ENCODE data around the gene SIRT2. TPM values are rescaled to one million over a fixed set of nuclear protein-coding genes. Genes with fewer than 3 reads are reported as not detected.
A peak's percentile ranks its signal among the peaks of the same experiment; 100 is the strongest.

The SIRT2 gene
- total RNA-seq, 1 experiment from 2014 or later: 51.7 TPM

- Mint-ChIP-seq H3K4me1 (ENCODE audit: low read depth, unreplicated experiment) (peaks cover 19% of the 10 kb centered on the region), H3K27ac (ENCODE audit: unreplicated experiment) (peak overlapping the region; percentile 43), H3K4me3 (ENCODE audit: low read depth, unreplicated experiment) (no peak overlapping the region), H3K36me3 (ENCODE audit: insufficient read depth, unreplicated experiment) (peaks cover 63% of the 10 kb centered on the region), H3K9me3 (ENCODE audit: low read depth, unreplicated experiment) (peaks cover 2% of the 10 kb centered on the region), H3K27me3 (ENCODE audit: unreplicated experiment) (no peaks in the 10 kb centered on the region)
- TF ChIP-seq CTCF (IDR thresholded peaks at IDR 0.05; ENCODE audit: unreplicated experiment): no peak
- DNase-seq: no peak
- intact Hi-C loops (cut with micrococcal nuclease; ENCODE audit: unreplicated experiment): loop anchor here (5.0 to 10.0 kb wide), 3 partner anchors 209 to 531 kb away; partner anchors contain the start of gene FAM98C
- BruUV-seq (replicated peaks): no TSS peak
- CTCF ChIA-PET: interaction anchor here (0.6 to 1.1 kb wide), 5 partner anchors 19 to 535 kb away, joined by 3 to 4 read pairs (median 3); no protein-coding TSS in a partner anchor
These were observed 34.1 kb upstream of the SIRT2 start for GRCh38 chr19:38933544-38933943.

- peaks cover 23% of the 10 kb centered on the region for H3K4me1 Mint-ChIP-seq (ENCODE audit: low read depth, unreplicated experiment)
- peak overlapping the region; percentile 98 for H3K4me3 Mint-ChIP-seq (ENCODE audit: low read depth, unreplicated experiment)
- peak overlapping the region; percentile 43 for H3K27ac Mint-ChIP-seq (ENCODE audit: unreplicated experiment)
- H3K9me3 Mint-ChIP-seq (ENCODE audit: low read depth, unreplicated experiment): peaks cover 2% of the 10 kb centered on the region
- intact Hi-C loops (cut with micrococcal nuclease; ENCODE audit: unreplicated experiment): loop anchor here (5.0 to 10.0 kb wide), 3 partner anchors 208 to 530 kb away; partner anchors contain the start of gene FAM98C
- CTCF ChIA-PET: interaction anchor here (0.6 to 1.1 kb wide), 3 partner anchors 20 to 534 kb away, joined by 3 to 4 read pairs (median 3); no protein-coding TSS in a partner anchor
- peak; percentile 46 for DNase-seq
- no TSS peak for BruUV-seq (replicated peaks)
- H3K36me3 Mint-ChIP-seq (ENCODE audit: insufficient read depth, unreplicated experiment): peaks cover 72% of the 10 kb centered on the region
- H3K27me3 Mint-ChIP-seq (ENCODE audit: unreplicated experiment): no peaks in the 10 kb centered on the region
- TF ChIP-seq CTCF (IDR thresholded peaks at IDR 0.05; ENCODE audit: unreplicated experiment): no peak
These were observed 33.2 kb upstream of the SIRT2 start for GRCh38 chr19:38932425-38933179.

GRCh38 chr19:38931521-38931793 lies 32.0 kb upstream of the SIRT2 start:
- no peak for DNase-seq
- CTCF ChIA-PET: interaction anchor here (0.6 to 1.9 kb wide), 3 partner anchors 53 to 295 kb away, joined by 3 to 5 read pairs (median 5); partner anchors contain the start of gene RINL
- Mint-ChIP-seq H3K27ac (ENCODE audit: unreplicated experiment) (peak overlapping the region; percentile 93), H3K4me3 (ENCODE audit: low read depth, unreplicated experiment) (peak overlapping the region; percentile 98), H3K27me3 (ENCODE audit: unreplicated experiment) (no peaks in the 10 kb centered on the region), H3K9me3 (ENCODE audit: low read depth, unreplicated experiment) (peaks cover 2% of the 10 kb centered on the region), H3K4me1 (ENCODE audit: low read depth, unreplicated experiment) (peaks cover 23% of the 10 kb centered on the region), H3K36me3 (ENCODE audit: insufficient read depth, unreplicated experiment) (peaks cover 72% of the 10 kb centered on the region)
- TF ChIP-seq CTCF (IDR thresholded peaks at IDR 0.05; ENCODE audit: unreplicated experiment): no peak
- intact Hi-C loops (cut with micrococcal nuclease; ENCODE audit: unreplicated experiment): loop anchor here (5.0 to 10.0 kb wide), 3 partner anchors 207 to 529 kb away; partner anchors contain the start of gene FAM98C
- BruUV-seq (replicated peaks): no TSS peak

GRCh38 chr19:38930776-38931520 lies 31.5 kb upstream of the SIRT2 start, which contains the start of gene MRPS12:
Gene MRPS12, plus strand, starts transcription at chr19:38930944. Its CDS starts 351 bp downstream, at chr19:38931295.
- DNase-seq: peak; percentile 98
- peaks cover 77% of the 10 kb centered on the region for H3K36me3 Mint-ChIP-seq (ENCODE audit: insufficient read depth, unreplicated experiment)
- H3K4me3 Mint-ChIP-seq (ENCODE audit: low read depth, unreplicated experiment): peak within 1 kb of the TSS; percentile 98
- intact Hi-C loops (cut with micrococcal nuclease; ENCODE audit: unreplicated experiment): loop anchor here (1.0 to 10.0 kb wide), 4 partner anchors 81 to 529 kb away; partner anchors contain the start of gene FAM98C
- H3K9me3 Mint-ChIP-seq (ENCODE audit: low read depth, unreplicated experiment): peaks cover 2% of the 10 kb centered on the region
- TSS peak; percentile 84 for BruUV-seq (replicated peaks)
- peaks cover 23% of the 10 kb centered on the region for H3K4me1 Mint-ChIP-seq (ENCODE audit: low read depth, unreplicated experiment)
- no peak for TF ChIP-seq CTCF (IDR thresholded peaks at IDR 0.05; ENCODE audit: unreplicated experiment)
- CTCF ChIA-PET: interaction anchor here (0.5 to 1.9 kb wide), 19 partner anchors 14 to 543 kb away, joined by 3 to 20 read pairs (median 5); partner anchors contain the start of genes ECH1, FAM98C, NFKBIB and RINL
- no peaks in the 10 kb centered on the region for H3K27me3 Mint-ChIP-seq (ENCODE audit: unreplicated experiment)
- H3K27ac Mint-ChIP-seq (ENCODE audit: unreplicated experiment): peak within 1 kb of the TSS; percentile 93
